ENCODE data around the gene STEAP4. TPM values are rescaled to one million over a fixed set of nuclear protein-coding genes. Genes with fewer than 3 reads are reported as not detected.
A peak's percentile ranks its signal among the peaks of the same experiment; 100 is the strongest.

Gene STEAP4
- total and polyA plus RNA-seq, 12 donors: 0.33 to 338 (median 200) TPM

DNA sequence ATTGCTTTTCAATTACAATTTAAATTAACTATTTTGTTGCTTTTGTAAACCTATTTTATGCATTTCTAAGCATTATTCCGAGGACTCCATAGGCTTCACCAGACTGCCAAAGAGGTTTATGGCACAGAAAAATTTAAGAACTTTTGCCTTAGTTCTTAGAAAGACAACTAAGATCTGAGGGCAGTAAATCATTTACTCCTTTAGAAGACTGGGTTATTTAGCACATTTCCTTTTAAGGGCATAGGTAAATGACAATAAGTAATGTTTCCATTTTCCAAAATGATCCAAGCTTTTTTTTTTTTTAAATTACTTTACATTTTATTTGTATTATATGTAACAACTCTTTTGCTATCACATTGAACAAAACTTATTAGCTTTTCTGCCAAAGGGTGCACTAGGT is 15.0 kb upstream of the STEAP4 start:
- intact Hi-C loops (cut with DNase I): no loop called here
- no peak for DNase-seq
- H3K27me3 ChIP-seq: no peaks in the 10 kb centered on the region
- H3K27ac ChIP-seq: no peak overlapping the region
- no peak overlapping the region for H3K4me3 ChIP-seq
- no peaks in the 10 kb centered on the region for H3K36me3 ChIP-seq (replicated peaks in 1 of 2)
- H3K9me3 ChIP-seq (replicated peaks in 1 of 3): no peaks in the 10 kb centered on the region
- TF ChIP-seq POLR2A (IDR thresholded peaks at IDR 0.05): no peak
- TF ChIP-seq, protein P1, sequence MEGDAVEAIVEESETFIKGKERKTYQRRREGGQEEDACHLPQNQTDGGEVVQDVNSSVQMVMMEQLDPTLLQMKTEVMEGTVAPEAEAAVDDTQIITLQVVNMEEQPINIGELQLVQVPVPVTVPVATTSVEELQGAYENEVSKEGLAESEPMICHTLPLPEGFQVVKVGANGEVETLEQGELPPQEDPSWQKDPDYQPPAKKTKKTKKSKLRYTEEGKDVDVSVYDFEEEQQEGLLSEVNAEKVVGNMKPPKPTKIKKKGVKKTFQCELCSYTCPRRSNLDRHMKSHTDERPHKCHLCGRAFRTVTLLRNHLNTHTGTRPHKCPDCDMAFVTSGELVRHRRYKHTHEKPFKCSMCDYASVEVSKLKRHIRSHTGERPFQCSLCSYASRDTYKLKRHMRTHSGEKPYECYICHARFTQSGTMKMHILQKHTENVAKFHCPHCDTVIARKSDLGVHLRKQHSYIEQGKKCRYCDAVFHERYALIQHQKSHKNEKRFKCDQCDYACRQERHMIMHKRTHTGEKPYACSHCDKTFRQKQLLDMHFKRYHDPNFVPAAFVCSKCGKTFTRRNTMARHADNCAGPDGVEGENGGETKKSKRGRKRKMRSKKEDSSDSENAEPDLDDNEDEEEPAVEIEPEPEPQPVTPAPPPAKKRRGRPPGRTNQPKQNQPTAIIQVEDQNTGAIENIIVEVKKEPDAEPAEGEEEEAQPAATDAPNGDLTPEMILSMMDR (IDR thresholded peaks at IDR 0.05): no peak
- WGBS, 4 donors: 87 to 95% (median 90%) methylated on average over 1 of the region's 1 CpG
- no peaks in the 10 kb centered on the region for H3K4me1 ChIP-seq (replicated peaks in 1 of 2)

DNA sequence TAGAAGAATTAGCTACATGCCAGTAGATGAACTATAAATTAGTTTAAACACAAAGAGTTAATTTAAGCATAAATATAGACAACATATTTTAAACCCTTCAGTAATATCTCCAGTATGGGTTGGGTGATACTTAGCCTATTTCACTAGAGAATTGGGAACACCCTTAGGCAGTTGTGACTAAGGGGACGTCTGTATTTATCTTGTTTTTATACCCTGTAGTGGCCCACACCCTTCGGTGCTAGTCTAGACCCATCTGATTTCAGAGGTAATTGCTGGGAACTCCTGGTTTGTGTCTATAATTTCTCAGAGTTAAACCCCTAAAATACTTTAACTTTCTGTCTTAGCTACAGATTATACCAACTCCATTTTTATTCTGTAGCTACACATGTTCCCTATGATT is 11.5 kb upstream of the STEAP4 start:
- H3K27me3 ChIP-seq: no peaks in the 10 kb centered on the region
- H3K4me3 ChIP-seq: no peak overlapping the region
- no peak overlapping the region for H3K27ac ChIP-seq
- TF ChIP-seq, protein P1 (IDR thresholded peaks at IDR 0.05): no peak
- TF ChIP-seq POLR2A (IDR thresholded peaks at IDR 0.05): no peak
- no peaks in the 10 kb centered on the region for H3K36me3 ChIP-seq (replicated peaks in 1 of 2)
- 90 to 92% (median 91%) methylated on average over 2 of the region's 2 CpGs for WGBS, 4 donors
- intact Hi-C loops (cut with DNase I): no loop called here
- no peaks in the 10 kb centered on the region for H3K4me1 ChIP-seq (replicated peaks in 1 of 2)
- H3K9me3 ChIP-seq (replicated peaks in 1 of 3): no peaks in the 10 kb centered on the region
- DNase-seq: no peak

DNA sequence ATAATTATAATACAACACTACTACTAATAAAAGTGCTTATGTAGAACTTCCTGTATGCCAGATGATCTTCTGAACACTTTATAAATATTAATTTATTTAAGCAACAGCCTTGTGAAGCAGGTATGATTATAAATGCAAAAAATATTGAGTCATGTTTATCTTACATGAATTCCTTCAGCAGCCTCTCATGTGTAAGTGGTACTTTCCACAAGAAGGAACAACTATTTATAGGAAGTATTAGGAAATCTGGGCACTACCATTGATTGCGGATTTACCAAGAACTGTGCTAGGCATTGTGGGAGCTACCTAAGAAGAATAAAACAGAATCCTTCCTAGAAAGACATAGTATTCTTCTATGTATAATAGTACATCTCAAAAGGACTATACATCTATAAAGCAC is 10.7 kb upstream of the STEAP4 start:
- WGBS, 4 donors: 65 to 82% (median 78%) methylated on average over 1 of the region's 1 CpG
- DNase-seq: no peak
- Histone ChIP-seq H3K9me3 (replicated peaks in 1 of 3) (no peaks in the 10 kb centered on the region), H3K27me3 (no peaks in the 10 kb centered on the region), H3K27ac (no peak overlapping the region), H3K4me1 (replicated peaks in 1 of 2) (peaks cover under 1 to 4% of the 10 kb centered on the region in 2 donors), H3K36me3 (replicated peaks in 1 of 2) (no peaks in the 10 kb centered on the region), H3K4me3 (no peak overlapping the region)
- TF ChIP-seq, protein P1 (IDR thresholded peaks at IDR 0.05): no peak
- TF ChIP-seq POLR2A (IDR thresholded peaks at IDR 0.05): no peak
- intact Hi-C loops (cut with DNase I): no loop called here

DNA sequence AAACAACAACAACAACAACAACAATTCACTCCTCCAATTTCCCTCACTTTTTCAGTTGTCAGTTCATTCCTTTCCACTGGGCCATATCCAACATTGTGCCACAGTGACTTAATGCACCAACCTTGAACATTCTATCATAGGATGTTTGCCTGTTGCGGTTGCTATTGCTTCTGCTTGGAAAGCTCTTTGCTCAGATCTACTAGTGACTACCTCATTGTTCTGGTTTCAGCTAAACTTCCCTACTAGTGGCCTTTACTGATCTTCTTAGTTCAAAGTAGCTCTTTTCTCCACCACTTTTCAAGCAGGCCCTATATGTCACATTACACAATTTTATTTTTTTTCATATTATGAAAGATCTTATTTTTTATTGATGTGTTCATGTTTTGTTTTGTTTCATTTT is 9.8 kb upstream of the STEAP4 start:
- 41 to 53% (median 51%) methylated on average over 1 of the region's 1 CpG for WGBS, 4 donors
- peak in 1 of 7 donors; percentile 42 for DNase-seq
- no peaks in the 10 kb centered on the region for H3K27me3 ChIP-seq
- peaks cover 10 to 11% of the 10 kb centered on the region in 2 donors for H3K4me1 ChIP-seq (replicated peaks in 1 of 2)
- H3K36me3 ChIP-seq (replicated peaks in 1 of 2): no peaks in the 10 kb centered on the region
- TF ChIP-seq, protein P1 (IDR thresholded peaks at IDR 0.05): no peak
- TF ChIP-seq POLR2A (IDR thresholded peaks at IDR 0.05): no peak
- H3K27ac ChIP-seq: no peak overlapping the region
- intact Hi-C loops (cut with DNase I): no loop called here
- H3K9me3 ChIP-seq (replicated peaks in 1 of 3): no peaks in the 10 kb centered on the region
- no peak overlapping the region for H3K4me3 ChIP-seq
